GM21390 (cell line): ENCODE data around the gene SPAAR.
"Not testable (repeated sequence)": the region's sequence is repeated elsewhere in the genome, so short reads cannot be mapped to it uniquely, and the experiment has no call there.

ENCODE experiments used
- ATAC-seq: cut with Tn5 transposase; IDR thresholded peaks from one replicate; pipeline ENCODE4 v1.9.1; 2021; ENCODE audit not compliant: unreplicated experiment

The SPAAR gene

DNA sequence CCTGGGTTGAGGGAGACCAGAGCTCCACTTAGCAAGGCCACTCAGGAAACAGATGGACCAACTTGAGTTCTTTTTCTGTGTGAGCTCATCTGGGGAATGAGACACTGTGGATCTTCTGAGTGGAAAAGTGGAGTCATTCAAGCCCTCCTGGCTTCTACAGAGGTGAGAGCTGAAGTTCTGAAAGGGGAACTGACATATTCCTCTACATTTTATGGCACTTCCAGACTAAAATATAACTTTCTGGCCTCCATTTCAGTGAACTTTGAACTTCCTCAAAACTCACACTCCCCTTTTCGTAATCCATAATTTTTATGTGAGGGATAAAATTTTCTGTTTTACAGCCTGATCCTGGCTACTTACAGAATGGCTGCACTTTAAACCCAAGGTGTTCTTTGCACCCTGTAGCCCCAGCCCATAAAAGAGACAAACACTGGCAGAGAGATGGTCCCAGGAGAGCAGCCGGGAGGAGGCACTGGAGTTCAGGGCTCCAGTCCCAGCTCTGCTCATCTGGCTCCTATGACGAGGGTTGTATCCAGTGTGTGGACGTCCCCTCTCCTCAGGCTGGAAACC, 10.8 kb downstream of the SPAAR start:
- ATAC-seq = no peak

- no peak for ATAC-seq
These were observed 14.3 kb downstream of the SPAAR start for GRCh38 chr9:35923598-35923926.

DNA sequence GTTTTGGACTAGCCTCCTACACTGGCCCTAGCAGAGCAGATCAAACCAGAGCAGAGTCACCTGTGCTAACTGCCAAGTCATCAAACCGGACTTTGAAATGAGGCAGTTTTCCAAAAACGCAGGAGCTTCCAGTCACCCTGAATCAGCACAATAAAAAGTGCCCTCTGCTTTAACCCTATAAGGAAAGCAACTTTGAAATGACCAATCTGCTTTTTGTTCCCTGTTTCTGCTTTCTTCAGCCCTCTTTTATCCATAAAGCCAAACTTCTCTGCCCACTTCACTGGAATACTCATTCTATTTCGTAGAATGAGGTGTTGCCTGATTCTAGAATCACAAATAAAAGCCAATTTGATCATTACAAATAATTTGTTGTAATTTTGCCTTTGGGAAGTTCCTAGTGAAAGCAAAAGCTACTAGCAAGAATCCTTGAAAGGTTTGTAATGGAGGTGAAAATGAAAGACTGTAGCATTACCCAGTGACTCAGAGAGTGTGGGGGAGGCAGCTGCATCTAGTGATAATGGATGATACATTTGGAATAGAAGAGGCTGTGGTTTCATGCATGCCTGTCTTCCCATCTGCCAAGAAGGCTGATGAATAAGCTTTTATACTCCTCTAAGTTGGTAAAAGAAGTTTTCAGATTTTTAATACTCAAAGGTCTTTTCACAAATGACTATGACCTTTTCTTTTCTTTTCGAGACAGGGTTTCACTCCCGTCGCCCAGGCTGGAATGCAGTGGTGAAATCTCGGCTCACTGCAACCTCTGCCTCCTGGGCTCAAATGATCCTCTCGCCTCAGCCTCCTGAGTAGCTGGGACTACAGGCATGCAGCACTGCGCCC, 14.9 kb downstream of the SPAAR start:
- ATAC-seq = no peak

GRCh38 chr9:35928591-35929452, 19.5 kb downstream of the SPAAR start:
- no peak for ATAC-seq

DNA sequence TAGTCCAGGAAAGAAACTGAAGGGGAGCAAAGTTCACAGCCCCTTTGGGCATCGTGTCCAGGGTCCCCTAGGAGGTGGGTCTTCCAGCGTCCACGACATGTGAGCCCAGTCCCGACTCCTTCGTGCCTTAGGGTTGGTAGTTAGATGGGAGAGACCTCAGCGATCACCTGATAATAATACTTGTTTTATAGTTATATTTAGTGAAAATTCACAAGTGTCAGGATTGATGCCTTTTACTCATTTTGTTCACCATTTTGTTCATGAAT, 20.1 kb downstream of the SPAAR start:
- no peak for ATAC-seq

DNA sequence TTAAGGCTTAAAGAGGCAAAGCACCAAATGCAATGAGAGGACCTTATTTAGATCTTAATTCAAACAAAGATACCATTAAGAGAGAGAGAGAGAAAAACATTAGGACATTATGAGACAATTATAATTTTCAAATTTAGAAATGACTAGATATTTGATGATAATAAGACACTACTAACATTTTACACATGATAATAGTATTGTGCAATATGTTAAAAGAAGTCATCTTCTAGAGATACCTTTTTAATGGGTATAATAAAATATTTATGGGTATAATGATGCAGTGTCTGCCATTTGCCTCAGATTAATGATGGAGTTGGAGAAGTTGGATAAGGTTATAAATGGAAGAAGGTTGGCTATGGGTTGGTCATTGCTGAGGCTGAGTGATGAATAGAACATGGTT, 21.2 kb downstream of the SPAAR start:
- no peak for ATAC-seq

DNA sequence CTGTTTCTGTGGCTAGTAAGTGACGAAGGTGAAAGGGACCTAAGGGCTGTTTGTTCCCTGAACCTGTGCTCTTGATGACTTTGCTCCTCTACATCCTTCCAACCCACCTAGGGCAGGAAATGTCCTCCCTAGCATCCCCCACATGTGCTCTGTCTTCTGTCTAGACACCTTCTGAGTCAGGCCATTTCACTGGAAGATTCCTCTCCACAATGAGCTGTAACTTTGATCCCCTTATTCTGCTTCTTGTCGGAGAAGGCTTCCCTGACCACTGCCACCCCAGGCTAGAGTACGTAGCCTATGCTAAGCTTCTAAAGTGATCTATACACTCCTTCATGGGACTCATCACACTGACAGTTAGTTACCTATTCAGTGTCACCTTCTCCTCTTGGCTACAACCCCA, 21.7 kb downstream of the SPAAR start:
- no peak for ATAC-seq

DNA sequence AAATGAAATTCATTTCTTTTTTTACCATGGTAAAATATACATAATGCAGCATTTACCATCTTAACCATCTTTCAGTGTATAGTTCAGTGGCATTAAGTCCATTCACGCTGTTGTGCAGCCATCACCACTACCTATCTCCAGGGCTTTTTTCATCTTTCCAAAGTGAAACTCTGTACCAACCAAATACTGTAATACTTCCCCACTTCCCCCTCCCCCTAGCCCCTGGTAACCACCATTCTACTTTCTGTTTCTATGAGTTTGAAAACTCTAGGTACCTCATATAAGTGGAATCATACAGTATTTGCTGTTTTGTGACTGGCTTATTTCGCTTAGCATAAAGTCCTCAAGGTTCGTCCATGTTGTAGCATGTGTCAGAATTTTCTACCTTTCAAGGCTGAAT, 23.4 kb downstream of the SPAAR start:
- ATAC-seq = no peak

- ATAC-seq = no peak
These were observed 24.3 kb downstream of the SPAAR start for GRCh38 chr9:35933550-35934067.

GRCh38 chr9:35934069-35934468, 24.8 kb downstream of the SPAAR start:
- ATAC-seq = not testable (repeated sequence)

DNA sequence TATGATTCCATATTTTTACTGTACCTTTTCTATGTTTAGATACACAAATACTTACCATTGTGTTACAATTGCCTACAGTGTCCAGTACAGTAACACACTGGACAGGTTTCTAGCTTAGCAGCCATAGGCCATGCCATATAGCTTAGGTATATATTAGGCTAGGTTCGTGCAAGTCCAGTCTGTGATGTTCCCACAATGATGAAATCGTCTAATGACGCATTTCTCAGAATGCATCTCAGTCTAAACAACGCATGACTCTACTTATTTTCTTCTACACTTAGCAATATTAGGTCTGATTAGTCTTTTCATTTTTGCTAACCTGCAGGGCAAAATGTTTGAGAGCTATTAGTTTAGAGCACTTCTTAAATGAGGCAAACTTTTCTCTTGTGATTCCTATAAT, 26.0 kb downstream of the SPAAR start:
- ATAC-seq = no peak

DNA sequence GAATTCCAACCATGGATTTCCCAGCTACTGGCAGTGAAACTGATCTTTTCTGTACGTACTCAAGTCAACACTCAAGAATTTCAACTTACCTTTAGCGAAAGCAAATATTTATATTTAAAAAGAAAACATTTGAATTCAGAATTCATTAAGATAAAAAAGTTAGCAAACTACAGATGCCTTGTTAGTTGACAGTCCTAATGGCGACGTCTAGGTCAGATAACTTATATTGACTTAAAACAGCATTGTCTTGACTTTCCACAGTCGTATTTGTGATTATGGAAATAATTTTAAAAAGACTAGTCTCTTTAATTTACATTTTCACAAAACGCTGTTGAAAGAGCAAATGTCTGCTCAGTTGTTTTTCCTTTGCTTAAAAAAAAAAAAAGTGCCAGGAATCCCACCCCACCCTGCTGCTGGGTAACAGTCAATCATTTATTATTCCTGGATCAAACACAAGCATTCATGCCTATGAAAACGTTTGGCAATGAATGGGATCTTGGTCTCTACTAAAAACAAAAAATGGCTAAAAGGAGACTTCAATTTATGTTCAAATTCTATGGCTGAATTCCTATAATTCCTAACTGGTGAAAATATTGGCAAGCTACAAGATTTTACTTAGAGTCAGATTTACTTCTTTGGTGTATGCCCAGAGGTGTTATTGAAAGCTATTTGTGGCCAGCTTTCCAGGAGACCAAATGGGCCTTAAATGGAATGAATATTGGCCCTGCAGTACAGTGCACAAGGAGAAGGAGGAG, 26.6 kb downstream of the SPAAR start:
- no peak for ATAC-seq

DNA sequence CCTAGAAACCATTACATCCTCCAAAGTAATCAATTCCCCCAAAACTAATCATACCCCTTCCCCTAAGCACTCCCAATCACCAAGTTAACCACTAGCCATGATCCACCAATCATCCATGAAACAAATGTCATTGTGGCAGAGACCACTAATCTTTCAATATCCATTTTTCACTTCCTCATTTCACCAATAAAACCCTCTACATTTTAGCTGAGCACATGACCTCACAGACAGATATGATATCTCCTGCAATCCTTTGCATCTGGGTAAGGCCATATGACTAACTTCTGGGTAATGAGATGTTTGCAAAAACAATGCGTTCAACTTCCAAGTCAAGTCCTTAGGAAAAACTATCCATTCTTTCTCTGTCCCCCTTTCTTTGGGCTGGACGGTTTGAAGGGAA, 27.9 kb downstream of the SPAAR start:
- no peak for ATAC-seq

DNA sequence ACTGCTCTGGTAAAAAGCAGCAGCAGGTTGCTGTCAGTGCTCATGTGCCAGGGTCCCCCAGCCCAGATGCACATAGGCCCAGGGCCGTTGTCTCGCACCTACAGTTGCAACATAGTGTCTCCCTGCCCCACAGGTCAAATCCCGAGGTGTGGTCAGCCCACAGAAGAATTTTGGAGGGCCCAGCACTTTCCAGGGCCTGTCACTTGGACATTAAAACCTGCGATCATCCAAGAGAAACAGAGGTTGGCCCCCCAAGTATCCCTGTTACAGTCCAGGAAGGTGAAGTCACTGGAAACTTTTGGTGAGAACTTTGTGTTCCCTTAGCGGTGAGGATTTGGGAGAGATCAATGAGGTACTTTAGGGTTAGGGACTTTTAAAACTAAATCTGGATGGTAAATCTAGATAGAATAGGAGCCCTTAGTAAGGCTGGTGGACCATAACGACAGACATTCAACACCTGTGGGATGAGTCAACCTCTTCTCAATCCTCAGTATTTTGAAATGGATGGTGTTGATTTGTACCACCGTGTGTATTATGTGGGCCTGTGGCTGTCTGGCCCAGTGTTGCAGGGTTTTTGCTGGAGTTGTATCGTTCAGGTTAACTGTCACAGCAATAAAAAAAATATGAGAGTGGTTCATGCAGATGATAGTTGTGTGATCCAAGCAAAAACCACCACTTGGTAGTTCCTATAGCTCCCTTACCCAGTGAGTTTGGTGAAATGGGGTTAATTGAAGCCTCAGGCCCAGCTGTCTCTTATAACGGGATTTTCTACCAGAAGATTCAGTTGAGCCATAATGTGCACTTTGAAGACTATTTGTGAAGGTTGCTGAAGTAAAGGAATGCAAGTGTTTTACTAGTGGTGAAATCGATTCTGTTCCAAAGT, 29.4 kb downstream of the SPAAR start:
- ATAC-seq = no peak

- no peak for ATAC-seq
These were observed 30.5 kb downstream of the SPAAR start for GRCh38 chr9:35939679-35940250.

- ATAC-seq = no peak
These were observed 31.4 kb downstream of the SPAAR start for GRCh38 chr9:35940458-35941407.

GRCh38 chr9:35942286-35942685, 33.0 kb downstream of the SPAAR start:
- no peak for ATAC-seq

DNA sequence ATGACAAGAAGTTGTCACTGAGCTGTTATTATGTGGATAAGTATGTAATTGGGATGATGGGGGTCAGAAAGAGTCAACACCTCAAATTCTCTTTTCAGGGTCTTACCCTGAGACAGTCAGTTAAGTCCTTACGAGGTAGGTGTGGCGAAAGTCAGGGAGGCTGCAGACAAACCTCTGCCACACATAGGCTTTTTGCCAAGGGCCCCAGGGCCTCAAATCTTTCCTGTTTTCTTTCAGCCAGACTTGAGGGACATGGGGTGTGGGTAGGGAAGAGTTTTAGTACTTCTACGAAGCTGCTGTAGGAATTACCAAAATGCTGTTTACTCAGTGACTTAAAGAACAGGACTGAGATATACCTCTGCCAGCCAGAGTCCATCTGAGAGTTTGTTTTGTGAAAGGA, 34.9 kb downstream of the SPAAR start:
- ATAC-seq = no peak

DNA sequence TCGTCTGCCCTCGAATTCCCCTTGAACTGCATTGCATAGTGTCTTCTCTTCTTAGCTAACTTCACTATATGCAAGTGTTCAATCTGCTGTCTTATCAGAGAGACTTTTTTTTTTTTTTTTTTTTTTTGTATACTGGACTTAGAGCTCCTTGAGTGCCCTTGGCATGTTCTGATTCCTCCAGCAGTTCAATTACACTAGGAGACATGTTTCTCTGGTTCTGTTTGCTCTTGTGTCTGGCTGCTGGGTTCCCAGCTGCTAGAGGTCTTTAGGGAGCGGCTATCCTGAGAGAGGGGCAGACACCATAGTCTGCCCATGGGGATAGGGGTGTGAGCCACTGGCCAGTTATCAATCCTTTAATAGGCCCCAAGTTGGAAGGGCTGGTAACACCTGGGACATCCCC, 35.6 kb downstream of the SPAAR start:
- ATAC-seq = no peak
